ENCODE results near the gene PCDHGA7. TPM values are rescaled to one million over a fixed set of nuclear protein-coding genes. Genes with fewer than 3 reads are reported as not detected.
"Not testable (repeated sequence)": the region's sequence is repeated elsewhere in the genome, so short reads cannot be mapped to it uniquely, and the experiment has no call there.

Gene PCDHGA7
- total and polyA plus RNA-seq, 12 donors: 0.54 to 11.5 (median 7.7) TPM

GRCh38 chr5:141374627-141375026 is 7.9 kb upstream of the PCDHGA7 start:
- ATAC-seq (peak in 6 of 8 donors; percentile 18 to 70 (median 36)), DNase-seq (no peak)
- intact Hi-C loops (cut with DNase I): no loop called here
- Histone ChIP-seq H3K9me3 (peaks cover 0 to 99% (median 58%) of the 10 kb centered on the region in 11 donors), H3K36me3 (peaks cover 0 to 43% (median 0%) of the 10 kb centered on the region in 9 donors), H3K27me3 (peaks cover 0 to 50% (median 0%) of the 10 kb centered on the region in 7 donors), H3K4me1 (peaks cover 0 to 37% (median 0%) of the 10 kb centered on the region in 9 donors), H3K27ac (no peak overlapping the region), H3K4me3 (peak overlapping the region in 1 of 10 donors; percentile 25)
- no peak for TF ChIP-seq CTCF (IDR thresholded peaks at IDR 0.05)
- WGBS, 2 donors: 50 to 52% methylated on average over 14 of the region's 14 CpGs

GRCh38 chr5:141375444-141376155 is 6.9 kb upstream of the PCDHGA7 start:
- DNase-seq; H3K4me3 ChIP-seq; intact Hi-C loops (cut with DNase I); H3K27ac ChIP-seq; ATAC-seq: not testable (repeated sequence)
- WGBS, 2 donors: 59 to 61% methylated on average over 37 to 41 of the region's 48 CpGs
- Histone ChIP-seq H3K27me3 (peaks cover 0 to 40% (median 0%) of the 10 kb centered on the region in 7 donors), H3K4me1 (peaks cover 0 to 28% (median 0%) of the 10 kb centered on the region in 9 donors), H3K9me3 (peaks cover 0 to 99% (median 60%) of the 10 kb centered on the region in 11 donors), H3K36me3 (peaks cover 0 to 35% (median 0%) of the 10 kb centered on the region in 9 donors)

- no peak for ATAC-seq
- Histone ChIP-seq H3K4me3 (peak overlapping the region in 3 of 10 donors; percentile 34 to 37 (median 34)), H3K36me3 (peaks cover 0 to 30% (median 0%) of the 10 kb centered on the region in 9 donors), H3K27me3 (peaks cover 0 to 41% (median 0%) of the 10 kb centered on the region in 7 donors), H3K4me1 (peaks cover 0 to 6% (median 0%) of the 10 kb centered on the region in 9 donors), H3K9me3 (peaks cover 0 to 97% (median 43%) of the 10 kb centered on the region in 11 donors), H3K27ac (no peak overlapping the region)
- 47 to 48% methylated on average over 21 of the region's 21 CpGs for WGBS, 2 donors
- intact Hi-C loops (cut with DNase I): no loop called here
- TF ChIP-seq CTCF (IDR thresholded peaks at IDR 0.05): no peak
- DNase-seq: no peak
Measured at GRCh38 chr5:141383345-141383744, 803 bp downstream of the PCDHGA7 start.

- ATAC-seq (peak in 1 of 8 donors; percentile 17), DNase-seq (no peak)
- peaks cover 0 to 54% (median 0%) of the 10 kb centered on the region in 7 donors for H3K27me3 ChIP-seq
- no peak for TF ChIP-seq CTCF (IDR thresholded peaks at IDR 0.05)
- H3K4me3 ChIP-seq: no peak overlapping the region
- no peak overlapping the region for H3K27ac ChIP-seq
- peaks cover 0 to 27% (median 0%) of the 10 kb centered on the region in 9 donors for H3K36me3 ChIP-seq
- H3K4me1 ChIP-seq: peaks cover 0 to 6% (median 0%) of the 10 kb centered on the region in 9 donors
- H3K9me3 ChIP-seq: peaks cover 0 to 97% (median 53%) of the 10 kb centered on the region in 11 donors
- intact Hi-C loops (cut with DNase I): no loop called here
- 49 to 58% methylated on average over 43 of the region's 43 CpGs for WGBS, 2 donors
Measured at GRCh38 chr5:141384471-141385267, 2.1 kb downstream of the PCDHGA7 start.

All from heart right ventricle (tissue), 16 donors.